Activated T-helper 1 cell treated with Interleukin-2 at 50 U/mL for 16 hours (primary cell): ENCODE measurements around the gene MSH2.
A peak's percentile ranks its signal among the peaks of the same experiment; 100 is the strongest.
"Not testable (repeated sequence)": the region's sequence is repeated elsewhere in the genome, so short reads cannot be mapped to it uniquely, and the experiment has no call there.

ENCODE experiments used
- DNase-seq: peaks from one replicate; pipeline ENCODE4 v3.0.0-alpha.2; 2020; ENCODE audit warnings: low read depth

MSH2 gene

DNA sequence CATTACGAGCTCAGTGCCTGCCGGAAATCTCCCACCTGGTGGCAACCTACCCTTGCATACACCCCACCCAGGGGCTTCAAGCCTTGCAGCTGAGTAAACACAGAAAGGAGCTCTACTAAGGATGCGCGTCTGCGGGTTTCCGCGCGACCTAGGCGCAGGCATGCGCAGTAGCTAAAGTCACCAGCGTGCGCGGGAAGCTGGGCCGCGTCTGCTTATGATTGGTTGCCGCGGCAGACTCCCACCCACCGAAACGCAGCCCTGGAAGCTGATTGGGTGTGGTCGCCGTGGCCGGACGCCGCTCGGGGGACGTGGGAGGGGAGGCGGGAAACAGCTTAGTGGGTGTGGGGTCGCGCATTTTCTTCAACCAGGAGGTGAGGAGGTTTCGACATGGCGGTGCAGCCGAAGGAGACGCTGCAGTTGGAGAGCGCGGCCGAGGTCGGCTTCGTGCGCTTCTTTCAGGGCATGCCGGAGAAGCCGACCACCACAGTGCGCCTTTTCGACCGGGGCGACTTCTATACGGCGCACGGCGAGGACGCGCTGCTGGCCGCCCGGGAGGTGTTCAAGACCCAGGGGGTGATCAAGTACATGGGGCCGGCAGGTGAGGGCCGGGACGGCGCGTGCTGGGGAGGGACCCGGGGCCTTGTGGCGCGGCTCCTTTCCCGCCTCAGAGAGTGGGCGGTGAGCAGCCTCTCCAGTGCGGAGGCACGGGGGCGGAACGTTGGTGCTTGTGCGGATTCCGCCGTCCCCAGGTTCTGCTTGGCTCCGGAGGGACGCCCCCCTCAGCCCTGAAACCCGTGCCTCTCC is at the start of gene MSH2:
TSS of gene MSH2 (plus strand) at position 352 of the 804 bp plus-strand sequence. CDS start at position 388, 36 bp downstream.
- peak; percentile 85 for DNase-seq

DNA sequence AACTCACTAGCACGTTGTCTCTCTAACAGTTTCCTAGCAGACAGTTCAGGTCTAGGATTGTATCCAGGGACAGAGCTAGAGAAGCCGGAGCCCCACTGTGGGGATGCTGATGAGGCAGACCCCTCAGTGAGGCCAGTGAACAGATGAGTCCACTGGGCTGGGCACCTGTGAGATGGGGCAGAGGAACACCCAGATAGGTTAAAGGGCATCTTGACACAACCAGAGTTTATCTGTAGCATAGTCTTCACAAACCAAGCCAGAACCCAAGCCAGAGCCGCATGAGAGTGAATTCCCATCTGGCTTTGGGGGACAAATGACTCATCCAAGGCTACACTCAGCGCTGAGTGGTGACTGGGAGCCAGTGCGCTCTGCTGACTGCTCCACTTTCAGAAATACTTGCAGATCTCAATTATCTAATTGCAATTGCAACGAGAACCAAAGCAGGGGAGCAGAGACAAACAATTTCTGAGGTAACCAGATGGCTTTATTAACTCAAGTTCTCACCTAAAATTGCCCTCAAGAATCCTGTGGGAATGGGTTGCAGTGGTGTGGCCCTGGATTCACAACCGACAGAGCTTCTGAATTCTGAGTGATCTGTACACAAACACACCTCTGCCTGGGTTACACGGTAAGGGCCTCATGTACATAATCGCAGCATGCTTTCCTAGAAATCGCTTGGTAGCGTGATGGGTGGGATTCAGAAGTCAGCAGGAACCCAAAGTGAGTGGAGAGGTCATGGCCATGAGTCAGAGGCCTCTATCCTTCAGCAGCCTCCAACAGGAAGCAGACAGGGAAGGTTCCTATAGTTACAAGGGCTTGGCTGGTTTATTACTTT is 48.7 kb upstream of the MSH2 start:
- DNase-seq = no peak

- no peak for DNase-seq
Measured at GRCh38 chr2:47354848-47355204, 48.1 kb upstream of the MSH2 start.

DNA sequence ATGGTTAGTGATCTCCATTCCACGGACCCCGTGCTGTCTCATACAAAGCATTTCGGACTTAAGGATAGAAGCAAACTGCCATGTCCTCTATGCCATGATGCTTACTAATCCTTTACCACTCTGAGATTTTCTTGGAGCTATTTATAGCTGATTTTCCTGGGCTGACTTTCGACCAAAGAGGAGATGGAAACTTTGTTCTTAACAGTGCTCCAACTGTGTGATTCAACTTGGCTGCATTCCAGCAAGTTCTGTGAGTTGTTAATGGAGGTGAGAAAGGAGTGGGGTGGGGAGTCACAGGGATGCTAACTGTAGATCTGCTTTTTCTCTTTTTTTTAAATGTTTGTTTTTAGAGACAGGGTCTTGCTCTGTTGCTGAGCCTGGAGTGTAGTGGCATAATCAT is 45.5 kb upstream of the MSH2 start:
- DNase-seq = no peak

DNA sequence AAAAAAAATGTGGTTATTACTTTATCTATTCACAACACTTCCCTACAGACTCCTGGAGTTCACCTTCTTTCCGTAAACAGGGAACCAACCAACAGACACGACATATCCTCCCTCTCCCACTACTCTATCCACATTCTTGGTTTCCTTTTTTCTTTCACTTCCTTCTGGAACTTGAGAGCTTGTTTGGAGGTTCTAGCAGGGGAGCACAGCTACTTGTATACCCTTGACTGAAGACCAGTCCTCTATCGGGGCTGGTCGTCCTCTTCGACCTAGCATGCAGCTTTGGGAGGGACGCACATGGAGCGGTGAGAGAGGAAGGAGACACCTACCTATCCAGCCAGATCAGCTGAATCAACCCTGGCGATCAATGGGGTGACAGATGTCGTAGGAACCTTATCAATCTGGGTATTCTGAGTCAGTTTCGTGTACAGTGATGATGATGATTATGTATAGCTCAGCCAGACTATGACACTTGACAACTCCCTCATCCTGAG is 43.5 kb upstream of the MSH2 start:
- no peak for DNase-seq

GRCh38 chr2:47360283-47360682 is 42.7 kb upstream of the MSH2 start:
- DNase-seq = no peak

GRCh38 chr2:47360927-47361326 is 42.0 kb upstream of the MSH2 start:
- DNase-seq = no peak

DNA sequence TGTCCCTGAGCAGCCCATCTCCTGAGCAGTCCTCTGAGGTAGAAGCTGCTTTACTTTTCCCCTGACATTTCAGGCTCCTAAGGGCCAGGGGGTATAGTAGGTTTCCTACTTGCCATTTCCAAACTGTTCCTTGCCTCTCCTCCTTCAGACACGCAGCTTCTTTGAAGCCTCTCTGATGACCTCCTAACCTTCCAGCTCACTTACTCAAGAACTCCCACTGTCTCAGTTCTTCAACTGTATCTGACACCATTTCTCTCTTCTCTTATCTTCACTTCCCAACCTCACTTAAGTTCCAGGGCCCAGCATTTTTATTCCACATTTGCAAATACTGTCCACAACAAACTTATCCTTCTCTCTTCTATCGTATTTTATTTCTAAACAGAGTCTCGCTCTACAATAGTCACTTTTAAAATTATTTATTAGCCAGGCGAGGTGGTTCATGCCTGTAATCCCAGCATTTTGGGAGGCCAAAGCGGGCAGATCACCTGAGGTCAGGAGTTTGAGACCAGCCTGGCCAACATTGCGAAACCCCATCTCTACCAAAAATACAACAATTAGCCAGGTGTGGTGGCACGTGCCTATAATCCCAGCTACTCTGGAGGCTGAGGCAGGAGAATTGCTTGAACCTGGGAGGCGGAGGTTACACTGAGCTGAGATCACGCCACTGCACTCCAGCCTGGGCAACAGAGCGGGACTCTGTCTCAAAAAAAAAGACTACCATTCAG is 41.3 kb upstream of the MSH2 start:
- DNase-seq = not testable (repeated sequence)

DNA sequence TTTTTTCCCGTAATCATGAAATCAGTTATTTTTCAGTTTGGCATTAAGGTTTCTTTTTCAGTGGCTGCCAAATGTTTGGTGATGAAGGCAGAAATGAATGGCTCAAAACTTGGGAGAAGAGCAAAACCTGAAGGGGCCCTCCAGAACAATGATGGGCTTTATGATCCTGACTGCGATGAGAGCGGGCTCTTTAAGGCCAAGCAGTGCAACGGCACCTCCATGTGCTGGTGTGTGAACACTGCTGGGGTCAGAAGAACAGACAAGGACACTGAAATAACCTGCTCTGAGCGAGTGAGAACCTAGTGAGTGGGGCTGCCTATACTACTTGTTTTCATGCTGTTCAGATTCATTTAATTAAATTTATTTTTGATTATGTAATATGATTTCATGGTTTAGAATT is 29.2 kb upstream of the MSH2 start:
- no peak for DNase-seq

GRCh38 chr2:47375307-47375706 is 27.6 kb upstream of the MSH2 start:
- no peak for DNase-seq

- DNase-seq = no peak
Measured at GRCh38 chr2:47379384-47379783, 23.6 kb upstream of the MSH2 start.

GRCh38 chr2:47381408-47381807 is 21.5 kb upstream of the MSH2 start:
- DNase-seq = no peak

DNA sequence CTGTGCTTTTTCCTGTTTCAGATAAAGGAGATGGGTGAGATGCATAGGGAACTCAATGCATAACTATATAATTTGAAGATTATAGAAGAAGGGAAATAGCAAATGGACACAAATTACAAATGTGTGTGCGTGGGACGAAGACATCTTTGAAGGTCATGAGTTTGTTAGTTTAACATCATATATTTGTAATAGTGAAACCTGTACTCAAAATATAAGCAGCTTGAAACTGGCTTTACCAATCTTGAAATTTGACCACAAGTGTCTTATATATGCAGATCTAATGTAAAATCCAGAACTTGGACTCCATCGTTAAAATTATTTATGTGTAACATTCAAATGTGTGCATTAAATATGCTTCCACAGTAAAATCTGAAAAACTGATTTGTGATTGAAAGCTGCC is 16.4 kb upstream of the MSH2 start:
- DNase-seq = no peak

DNA sequence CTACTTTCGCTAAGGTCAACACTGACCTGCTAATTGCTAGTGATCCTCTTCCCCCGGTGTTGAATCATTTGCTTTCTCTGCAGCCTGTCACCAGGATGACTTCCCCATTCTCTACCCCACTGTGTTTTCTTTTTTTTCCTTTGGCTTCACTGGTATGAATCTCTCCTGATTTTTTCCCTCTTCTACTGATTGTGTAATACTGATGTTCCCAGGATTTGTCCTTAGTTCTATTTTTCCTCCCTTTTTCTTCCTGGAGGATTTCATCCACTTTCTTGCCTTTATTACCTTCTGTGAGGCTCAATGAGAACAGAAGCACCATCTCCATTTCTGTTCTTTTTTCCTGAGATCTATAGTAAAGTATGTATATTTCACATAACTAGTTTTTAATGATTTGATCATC is 14.1 kb upstream of the MSH2 start:
- DNase-seq = no peak

DNA sequence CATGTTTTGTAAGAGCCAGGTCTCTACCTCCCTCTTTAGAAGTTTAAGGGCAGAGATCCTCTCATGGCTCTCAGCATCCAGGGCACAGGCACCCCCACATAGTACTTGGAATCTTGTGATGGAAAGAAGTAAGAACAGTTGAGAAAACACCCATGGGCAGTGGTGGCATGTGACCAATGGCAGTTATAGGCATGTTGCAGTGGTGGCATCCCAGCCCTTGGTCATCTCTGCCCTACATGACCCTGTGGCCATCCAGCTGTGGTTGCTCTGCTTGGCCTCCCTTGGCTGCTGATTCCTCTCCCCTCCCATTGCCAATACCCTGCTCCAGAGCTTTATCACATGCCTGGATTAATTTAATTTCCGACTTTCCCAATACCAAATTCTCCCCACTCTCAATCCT is 13.3 kb upstream of the MSH2 start:
- no peak for DNase-seq

GRCh38 chr2:47401789-47402554 is 984 bp upstream of the MSH2 start:
- no peak for DNase-seq

- no peak for DNase-seq
Measured at GRCh38 chr2:47402555-47402804, 476 bp upstream of the MSH2 start.

DNA sequence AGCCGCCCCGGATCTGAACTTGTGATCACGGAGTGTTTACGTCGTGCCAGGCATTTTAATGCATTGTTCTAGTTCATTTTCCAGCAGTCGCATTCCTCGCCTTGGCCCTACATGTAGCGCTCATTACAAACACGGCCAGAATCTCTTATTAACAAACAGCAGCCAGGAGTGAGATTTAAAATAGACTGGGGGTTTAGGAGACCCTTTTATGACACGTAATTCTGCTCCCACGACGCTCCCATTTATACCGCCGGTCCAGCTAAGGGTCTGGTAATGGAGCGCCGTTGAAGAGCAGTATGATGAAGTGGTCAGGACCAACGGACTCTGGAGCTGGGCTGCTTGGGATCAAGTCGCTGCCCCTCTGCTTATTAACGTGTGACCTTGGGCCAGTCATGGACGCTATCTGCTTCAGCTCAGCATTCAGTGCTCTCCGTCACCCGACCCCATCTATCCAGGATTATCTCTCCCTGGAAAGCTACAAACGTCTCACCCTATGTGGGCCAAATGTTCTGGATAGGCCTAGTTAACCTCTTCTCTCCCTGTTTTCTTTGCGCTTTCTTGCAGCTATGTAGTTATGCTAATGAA is 745 bp downstream of the MSH2 start:
- DNase-seq = no peak

GRCh38 chr2:47404356-47404755 is 1.4 kb downstream of the MSH2 start:
- no peak for DNase-seq

- no peak for DNase-seq
Measured at GRCh38 chr2:47405757-47406156, 2.8 kb downstream of the MSH2 start.

- DNase-seq = not testable (repeated sequence)
Measured at GRCh38 chr2:47406649-47407330, 3.8 kb downstream of the MSH2 start.
